WTC11 (cell line): ENCODE data around the gene EEF2K. TPM values are rescaled to one million over a fixed set of nuclear protein-coding genes. Genes with fewer than 3 reads are reported as not detected.
A peak's percentile ranks its signal among the peaks of the same experiment; 100 is the strongest.

ENCODE experiments used
- ARID4B ChIP-seq: sonication (generic); formaldehyde crosslinking; IDR thresholded peaks from 2 replicates; pipeline ENCODE4 v1.8.0; 2023; ENCODE audit warnings: missing genetic modification reagents, mild to moderate bottlenecking, borderline replicate concordance
- ATF3 ChIP-seq: sonication (generic); formaldehyde crosslinking; conservative IDR thresholded peaks from 2 replicates; pipeline ENCODE4 v1.8.1; 2022; ENCODE audit warnings: mild to moderate bottlenecking, missing genetic modification reagents
- CREB1 ChIP-seq: sonication (generic); formaldehyde crosslinking; IDR thresholded peaks from 2 replicates; pipeline ENCODE4 v1.8.0; 2023; ENCODE audit warnings: mild to moderate bottlenecking, missing genetic modification reagents
- ESRRA ChIP-seq: sonication (generic); formaldehyde crosslinking; IDR thresholded peaks from 2 replicates; pipeline ENCODE4 v1.8.1; 2022; ENCODE audit warnings: mild to moderate bottlenecking, missing genetic modification reagents, borderline replicate concordance
- ETV6 ChIP-seq: sonication (generic); formaldehyde crosslinking; IDR thresholded peaks from 2 replicates; pipeline ENCODE4 v1.8.1; 2022; ENCODE audit warnings: mild to moderate bottlenecking, missing genetic modification reagents
- FOXP1 ChIP-seq: sonication (generic); formaldehyde crosslinking; IDR thresholded peaks from 2 replicates; pipeline ENCODE4 v1.8.0; 2022; ENCODE audit warnings: missing genetic modification reagents, mild to moderate bottlenecking, moderate library complexity, borderline replicate concordance
- GABPB1 ChIP-seq: sonication (generic); formaldehyde crosslinking; IDR thresholded peaks from 2 replicates; pipeline ENCODE4 v1.8.1; 2023; ENCODE audit warnings: mild to moderate bottlenecking, missing genetic modification reagents
- IRF1 ChIP-seq: sonication (generic); formaldehyde crosslinking; IDR thresholded peaks from 2 replicates; pipeline ENCODE4 v1.8.0; 2023; ENCODE audit warnings: missing genetic modification reagents
- KAT7 ChIP-seq: sonication (generic); formaldehyde crosslinking; IDR thresholded peaks from 2 replicates; pipeline ENCODE4 v1.8.1; 2023; ENCODE audit warnings: missing genetic modification reagents, mild to moderate bottlenecking, borderline replicate concordance
- MAX ChIP-seq: sonication (generic); formaldehyde crosslinking; IDR thresholded peaks from 2 replicates; pipeline ENCODE4 v1.8.0; 2022; ENCODE audit warnings: mild to moderate bottlenecking, missing genetic modification reagents
- MLX ChIP-seq: sonication (generic); formaldehyde crosslinking; IDR thresholded peaks from 2 replicates; pipeline ENCODE4 v1.8.1; 2023; ENCODE audit warnings: mild to moderate bottlenecking, missing genetic modification reagents, moderate library complexity
- NFATC4 ChIP-seq: fragments of 250-450 bp; sonication (Bioruptor Pico); IDR thresholded peaks from 2 replicates; pipeline ENCODE4 v1.9.0; 2021; ENCODE audit warnings: mild to moderate bottlenecking
- NFE2L1 ChIP-seq: sonication (generic); formaldehyde crosslinking; IDR thresholded peaks from 2 replicates; pipeline ENCODE4 v1.8.1; 2023; ENCODE audit warnings: missing genetic modification reagents
- NR3C1 ChIP-seq: sonication (generic); formaldehyde crosslinking; conservative IDR thresholded peaks from 2 replicates; pipeline ENCODE4 v1.8.1; 2023; ENCODE audit warnings: low read depth, mild to moderate bottlenecking, missing genetic modification reagents
- OVOL2 ChIP-seq: fragments of 250-450 bp; sonication (Bioruptor Pico); IDR thresholded peaks from 2 replicates; pipeline ENCODE4 v1.9.0; 2021; ENCODE audit warnings: mild to moderate bottlenecking, borderline replicate concordance
- PRRX2 ChIP-seq: fragments of 250-450 bp; sonication (Bioruptor Pico); IDR thresholded peaks from 2 replicates; pipeline ENCODE4 v1.8.0; 2021; ENCODE audit warnings: mild to moderate bottlenecking
- RELA ChIP-seq: sonication (generic); formaldehyde crosslinking; IDR thresholded peaks from 2 replicates; pipeline ENCODE4 v1.8.1; 2022; ENCODE audit warnings: missing genetic modification reagents, mild to moderate bottlenecking, borderline replicate concordance
- STAT6 ChIP-seq: sonication (generic); formaldehyde crosslinking; conservative IDR thresholded peaks from 2 replicates; pipeline ENCODE4 v1.8.1; 2023; ENCODE audit warnings: mild to moderate bottlenecking, low read depth, missing genetic modification reagents, moderate library complexity
- TP53 ChIP-seq: sonication (generic); formaldehyde crosslinking; IDR thresholded peaks from 2 replicates; pipeline ENCODE4 v1.8.1; 2023; ENCODE audit warnings: mild to moderate bottlenecking, missing genetic modification reagents
- ZBTB43 ChIP-seq: sonication (generic); formaldehyde crosslinking; IDR thresholded peaks from 2 replicates; pipeline ENCODE4 v1.8.1; 2023; ENCODE audit warnings: mild to moderate bottlenecking, missing genetic modification reagents
- ZMAT4 ChIP-seq: fragments of 250-450 bp; sonication (Bioruptor Pico); IDR thresholded peaks from 2 replicates; pipeline ENCODE4 v1.9.0; 2021; ENCODE audit warnings: mild to moderate bottlenecking
- ZNF219 ChIP-seq: sonication (generic); formaldehyde crosslinking; IDR thresholded peaks from 2 replicates; pipeline ENCODE4 v1.8.0; 2023; ENCODE audit warnings: missing genetic modification reagents, mild to moderate bottlenecking, borderline replicate concordance
- ZNF532 ChIP-seq: fragments of 250-450 bp; sonication (Bioruptor Pico); IDR thresholded peaks from 2 replicates; pipeline ENCODE4 v1.9.0; 2021; ENCODE audit warnings: mild to moderate bottlenecking, borderline replicate concordance
- total RNA-seq: library from RNA; stranded (reverse); gene quantifications from 3 replicates; pipeline ENCODE4 v1.2.3, GENCODE V29; 2021

The EEF2K gene
- total RNA-seq, 1 experiment from 2014 or later, result 26.7 TPM

GRCh38 chr16:22190081-22190775, 15.8 kb upstream of the EEF2K start (continued):
- TF ChIP-seq ZNF532 (CRISPR knock-in tag), result no peak
- peak; percentile 73; the same call in 1 of the 2 replicates for TF ChIP-seq NFE2L1 (CRISPR knock-in tag)
- TF ChIP-seq MAX (CRISPR knock-in tag), result peak; percentile 64; the same call in 1 of the 2 replicates
- TF ChIP-seq ATF3, result no peak
- TF ChIP-seq TP53 (CRISPR knock-in tag), result no peak
- TF ChIP-seq ZNF219, result no peak
- peak; percentile 31; the same call in 1 of the 2 replicates for TF ChIP-seq GABPB1 (CRISPR knock-in tag)
- 0 out of 2 replicates have a peak, but pooled peaks have one; percentile 26 for TF ChIP-seq RELA (CRISPR knock-in tag)
- TF ChIP-seq KAT7, result no peak
- TF ChIP-seq MLX (CRISPR knock-in tag), result no peak
- TF ChIP-seq IRF1 (CRISPR knock-in tag), result no peak
- TF ChIP-seq OVOL2, result no peak
- TF ChIP-seq ETV6 (CRISPR knock-in tag), result no peak
- TF ChIP-seq NFATC4 (CRISPR knock-in tag), result no peak
- no peak for TF ChIP-seq CREB1 (CRISPR knock-in tag)
- no peak for TF ChIP-seq ESRRA (CRISPR knock-in tag)
- no peak for TF ChIP-seq ZMAT4 (CRISPR knock-in tag)
- peak; percentile 47; the same call in 1 of the 2 replicates for TF ChIP-seq ZBTB43 (CRISPR knock-in tag)
- no peak for TF ChIP-seq NR3C1 (CRISPR knock-in tag)
- no peak for TF ChIP-seq STAT6 (CRISPR knock-in tag)
- peak; percentile 82 for TF ChIP-seq FOXP1 (CRISPR knock-in tag)
- TF ChIP-seq PRRX2 (CRISPR knock-in tag), result no peak
- TF ChIP-seq ARID4B (CRISPR knock-in tag), result no peak
